ENCODE results near the gene AAK1.
A peak's percentile ranks its signal among the peaks of the same experiment; 100 is the strongest.
"Not testable (repeated sequence)": the region's sequence is repeated elsewhere in the genome, so short reads cannot be mapped to it uniquely, and the experiment has no call there.

The AAK1 gene

DNA sequence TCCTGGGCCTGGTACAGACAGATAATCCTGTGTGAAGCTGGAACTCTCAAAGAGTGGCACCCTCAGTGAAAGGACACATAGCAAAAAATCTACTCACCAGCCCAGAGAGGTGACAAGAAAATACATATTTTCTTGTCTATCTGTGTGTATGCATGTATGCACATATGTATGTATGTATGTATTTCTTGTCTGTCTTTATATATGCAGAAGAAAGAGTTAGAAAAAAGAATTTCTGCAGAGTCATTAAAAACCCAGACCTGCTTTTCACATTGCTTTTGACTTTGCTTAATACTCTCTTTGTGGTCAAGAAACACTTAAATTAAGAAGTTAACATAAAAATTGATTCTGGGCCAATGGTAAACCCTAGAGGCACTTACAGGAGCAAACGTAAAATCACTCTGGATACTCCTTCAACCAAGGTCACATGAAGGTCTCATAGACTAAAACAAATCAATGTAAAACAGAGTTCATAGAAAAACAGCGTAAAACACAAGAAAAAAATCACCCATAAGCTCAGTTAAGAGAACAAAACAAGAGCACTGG, 16.5 kb upstream of the AAK1 start:
- no peak for DNase-seq (ENCODE audit: low read depth in 2 of 2)

GRCh38 chr2:69659349-69659748, 15.8 kb upstream of the AAK1 start:
- no peak for DNase-seq (ENCODE audit: low read depth in 2 of 2)

- no peak for DNase-seq (ENCODE audit: low read depth in 2 of 2)
These were observed 8.7 kb upstream of the AAK1 start for GRCh38 chr2:69652206-69652605.

- not testable (repeated sequence) for DNase-seq (ENCODE audit: low read depth in 2 of 2)
These were observed 3.7 kb upstream of the AAK1 start for GRCh38 chr2:69647196-69647595.

GRCh38 chr2:69646714-69647113, 3.2 kb upstream of the AAK1 start:
- DNase-seq (ENCODE audit: low read depth in 2 of 2) = no peak

DNA sequence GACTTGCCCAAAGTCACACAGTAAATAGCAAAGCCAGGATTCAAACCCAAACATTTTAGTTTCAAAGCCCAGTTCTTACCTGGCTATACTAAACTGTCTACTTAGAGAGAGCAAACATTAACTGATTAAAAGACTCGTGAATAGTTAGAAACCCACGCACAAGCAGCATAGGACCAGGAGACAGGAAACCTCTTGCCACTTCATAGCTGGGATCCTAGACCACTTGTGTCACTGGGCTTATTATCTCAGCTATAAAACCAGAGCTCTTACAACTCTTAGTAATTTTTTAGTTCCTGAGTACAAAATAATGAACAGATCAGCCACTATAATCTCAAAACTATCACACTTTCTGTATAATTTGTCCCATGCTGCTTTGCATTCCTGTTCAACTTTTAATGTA, 2.4 kb upstream of the AAK1 start:
- no peak for DNase-seq (ENCODE audit: low read depth in 2 of 2)

DNA sequence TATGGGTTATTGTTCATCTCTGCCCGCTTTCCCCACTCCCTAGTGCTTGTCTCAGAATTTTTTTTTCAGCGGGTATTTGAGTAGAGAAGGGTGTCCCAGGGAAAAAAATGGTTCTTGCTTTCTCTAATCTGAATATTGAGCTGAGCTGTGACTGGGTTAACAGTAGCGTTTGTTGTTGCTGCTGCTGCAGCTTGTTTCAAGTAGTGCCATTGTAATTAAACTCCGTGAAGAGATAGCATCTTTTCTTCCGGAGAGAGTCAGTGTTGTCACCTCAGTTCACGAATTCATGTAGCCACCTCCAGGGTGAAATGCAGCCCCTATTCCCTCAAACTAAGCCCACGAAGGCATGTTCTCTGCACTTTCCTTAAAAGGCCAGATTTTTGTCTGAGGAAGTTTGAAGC, 1.5 kb upstream of the AAK1 start:
- DNase-seq (ENCODE audit: low read depth in 2 of 2) = no peak

DNA sequence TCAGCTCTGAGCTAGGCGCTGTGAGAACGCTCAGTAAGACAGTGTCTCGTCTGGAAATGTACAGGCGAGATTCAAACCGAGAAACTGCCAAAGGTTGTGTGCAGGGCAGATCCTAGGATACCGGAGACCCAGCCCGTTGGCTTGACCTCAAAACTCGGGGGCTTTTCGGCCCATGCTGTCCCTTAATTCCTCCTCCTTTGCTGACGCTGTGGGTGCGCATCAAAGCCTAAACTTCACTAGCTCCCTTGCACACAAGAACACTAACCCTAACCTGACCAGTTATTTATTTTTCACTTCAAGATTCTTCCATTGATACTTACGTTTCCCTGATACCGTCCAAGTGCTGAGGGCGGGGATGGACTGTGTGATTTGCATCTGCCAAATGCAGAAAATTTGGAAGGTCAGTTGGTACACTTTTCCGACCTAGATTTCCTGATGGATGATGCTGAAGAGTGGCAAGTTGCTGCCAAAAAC, 1.0 kb upstream of the AAK1 start:
- no peak for DNase-seq (ENCODE audit: low read depth in 2 of 2)

DNA sequence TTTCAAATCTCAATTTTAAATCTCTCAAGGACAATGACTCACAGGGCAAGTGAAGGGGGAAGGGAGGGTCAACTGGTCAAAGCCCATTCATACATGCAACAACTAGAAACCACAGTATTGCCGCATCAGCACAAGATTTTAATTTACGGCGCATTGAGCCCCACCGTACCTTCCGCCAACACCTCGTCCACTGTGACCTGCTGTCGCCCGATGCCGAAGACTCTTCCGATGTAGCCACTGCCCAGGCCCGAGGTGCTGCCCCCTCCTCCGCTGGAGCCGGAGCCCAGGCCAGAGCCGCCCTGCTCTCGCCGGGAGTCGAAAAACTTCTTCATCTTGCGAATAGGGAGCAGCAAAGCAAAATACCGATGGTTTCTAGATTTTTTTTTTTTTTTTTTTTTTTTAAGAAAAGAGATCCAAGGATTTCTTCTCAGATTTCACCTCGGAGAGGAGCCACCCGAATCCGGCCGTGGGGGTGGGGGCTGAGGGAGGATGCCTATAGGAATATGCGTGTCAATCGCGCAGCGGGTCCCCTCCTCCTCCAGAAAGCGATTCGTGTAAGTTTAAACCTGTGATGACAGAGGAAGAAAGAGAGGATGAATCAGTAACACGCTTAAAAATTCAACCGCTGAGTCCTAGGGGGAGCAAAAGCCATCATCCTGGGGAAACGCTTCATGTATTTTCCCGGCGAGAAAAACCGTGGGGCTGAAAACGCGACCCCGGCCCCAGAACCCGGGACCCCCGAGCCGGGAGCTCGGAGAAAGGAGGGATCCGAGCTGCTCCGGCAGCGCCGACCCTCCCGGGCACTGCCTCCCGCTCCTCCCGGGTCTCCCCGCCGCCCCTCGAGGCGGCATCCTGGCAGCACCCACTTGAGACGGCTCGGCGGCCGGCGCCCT, 584 bp downstream of the AAK1 start:
- peak; percentile 51 to 65 for DNase-seq (ENCODE audit: low read depth in 2 of 2)

- DNase-seq (ENCODE audit: low read depth in 2 of 2) = no peak
These were observed 1.4 kb downstream of the AAK1 start for GRCh38 chr2:69641887-69642708.

GRCh38 chr2:69641471-69641870, 2.1 kb downstream of the AAK1 start:
- no peak for DNase-seq (ENCODE audit: low read depth in 2 of 2)

- no peak for DNase-seq (ENCODE audit: low read depth in 2 of 2)
These were observed 4.3 kb downstream of the AAK1 start for GRCh38 chr2:69639266-69639665.

DNA sequence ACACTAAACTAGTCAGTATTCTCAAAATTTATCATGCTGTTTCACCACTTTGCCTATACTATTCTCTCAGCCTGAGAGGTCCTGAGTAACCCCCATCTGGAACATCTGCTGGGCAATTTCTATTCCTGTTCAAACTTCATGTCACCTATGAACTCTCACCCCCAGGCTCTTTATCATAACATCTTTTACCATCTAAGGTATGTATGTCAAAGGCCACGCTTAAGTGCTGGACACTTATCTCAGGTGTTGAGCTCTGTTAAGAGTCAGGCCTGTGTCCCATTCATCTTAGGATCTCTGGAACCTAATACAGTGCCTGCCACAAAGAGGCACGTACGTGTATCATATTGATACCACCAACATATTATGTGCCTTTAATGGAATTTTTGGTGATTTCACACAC, 4.9 kb downstream of the AAK1 start:
- no peak for DNase-seq (ENCODE audit: low read depth in 2 of 2)

DNA sequence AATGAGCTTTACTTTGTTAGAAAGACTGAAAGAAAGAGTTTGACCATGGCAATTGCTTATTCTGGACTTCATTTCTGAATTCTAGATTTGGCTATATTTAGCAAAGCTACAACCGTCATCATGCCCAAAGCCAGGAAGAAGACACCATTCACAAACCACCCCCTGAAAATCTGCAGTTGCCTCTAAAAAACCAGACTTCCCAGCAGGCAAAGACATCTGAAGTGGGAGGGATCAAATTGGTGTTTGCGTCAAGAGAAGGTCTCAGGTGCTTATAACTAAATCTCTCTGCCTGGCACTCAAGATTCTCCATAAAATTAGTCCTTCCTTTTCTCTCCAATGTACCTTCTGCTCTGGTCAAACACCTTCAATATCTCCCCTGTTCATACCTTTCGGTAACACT, 5.6 kb downstream of the AAK1 start:
- no peak for DNase-seq (ENCODE audit: low read depth in 2 of 2)

DNA sequence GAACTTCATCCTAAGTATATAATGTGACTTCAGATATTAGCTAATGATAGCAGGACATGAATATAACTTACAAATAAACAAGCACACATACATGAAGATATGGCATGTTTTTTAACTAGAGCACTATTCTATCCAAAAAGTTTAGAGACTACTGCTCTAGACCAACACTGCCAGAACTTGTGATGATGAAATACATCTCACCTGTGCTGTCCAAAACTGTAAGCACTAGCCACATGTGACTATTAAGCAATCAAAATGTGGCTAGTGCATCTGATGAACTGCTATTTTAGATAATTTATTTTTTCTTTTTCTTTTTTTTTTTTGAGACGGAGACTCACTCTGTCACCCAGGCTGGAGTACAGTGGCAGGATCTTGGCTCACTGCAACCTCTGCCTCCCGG, 7.1 kb downstream of the AAK1 start:
- no peak for DNase-seq (ENCODE audit: low read depth in 2 of 2)

DNA sequence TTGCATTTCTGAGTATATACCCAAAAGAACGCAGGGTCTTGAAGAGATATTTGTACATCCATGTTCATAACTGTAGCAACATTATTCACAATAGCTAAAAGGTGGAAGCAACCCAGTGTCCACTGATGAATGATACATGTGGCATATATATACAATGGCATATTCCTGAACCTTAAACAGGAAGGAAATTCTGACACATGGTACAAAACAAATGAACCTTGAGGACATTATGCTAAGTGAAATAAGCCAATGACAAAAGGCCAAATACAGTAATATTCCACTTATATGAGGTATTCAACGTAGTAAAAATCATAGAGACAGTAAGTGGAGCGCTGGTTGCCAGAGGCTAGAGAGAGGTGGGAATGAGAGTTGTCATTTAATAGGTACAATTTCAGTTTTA, 8.1 kb downstream of the AAK1 start:
- no peak for DNase-seq (ENCODE audit: low read depth in 2 of 2)

- no peak for DNase-seq (ENCODE audit: low read depth in 2 of 2)
These were observed 9.2 kb downstream of the AAK1 start for GRCh38 chr2:69634196-69634821.

- no peak for DNase-seq (ENCODE audit: low read depth in 2 of 2)
These were observed 12.1 kb downstream of the AAK1 start for GRCh38 chr2:69631402-69631801.

- no peak for DNase-seq (ENCODE audit: low read depth in 2 of 2)
These were observed 13.5 kb downstream of the AAK1 start for GRCh38 chr2:69629921-69630608.

GRCh38 chr2:69628325-69629021, 15.1 kb downstream of the AAK1 start:
- no peak for DNase-seq (ENCODE audit: low read depth in 2 of 2)
